GM12892 (cell line): ENCODE measurements around the gene SAMD4A.
A peak's percentile ranks its signal among the peaks of the same experiment; 100 is the strongest.

Experiments used
- DNase-seq: peaks from one replicate; pipeline ENCODE4 v3.0.0; 2011; ENCODE audit not compliant: insufficient read length
- FAIRE-seq: peaks from 2 replicates; lab custom pipeline; 2011; peaks lifted over from hg19 to GRCh38; lab: Jason Lieb, UNC
- POLR2A ChIP-seq: IDR thresholded peaks from 2 replicates; pipeline ENCODE4 v1.6.1; 2011; ENCODE audit warnings: low read depth, low read length, control low read depth
- POLR2AphosphoS5 ChIP-seq: IDR thresholded peaks from 2 replicates; pipeline ENCODE4 v1.6.1; 2011; ENCODE audit warnings: low read depth, low read length, control low read depth
- TAF1 ChIP-seq: IDR thresholded peaks from 2 replicates; pipeline ENCODE4 v1.6.1; 2011; ENCODE audit warnings: low read depth, mild to moderate bottlenecking, control low read depth, low read length, borderline replicate concordance

SAMD4A gene

GRCh38 chr14:54695196-54695595 is 128.3 kb downstream of the SAMD4A start:
- no peak for FAIRE-seq

GRCh38 chr14:54697001-54697400 is 130.1 kb downstream of the SAMD4A start:
- FAIRE-seq (no peak), DNase-seq (no peak)
- TF ChIP-seq POLR2AphosphoS5 (no peak), TAF1 (no peak)

More at GRCh38 chr14:54695196-54695595, 128.3 kb downstream of the SAMD4A start:
- DNase-seq: no peak
- TF ChIP-seq TAF1 (no peak), POLR2A (no peak), POLR2AphosphoS5 (no peak)

- FAIRE-seq (no peak), DNase-seq (no peak)
- TF ChIP-seq POLR2A: no peak
- TF ChIP-seq TAF1: no peak
- no peak for TF ChIP-seq POLR2AphosphoS5
Measured at GRCh38 chr14:54697803-54698202, 130.9 kb downstream of the SAMD4A start.

- TF ChIP-seq TAF1 (no peak), POLR2AphosphoS5 (no peak), POLR2A (no peak)
- no peak for FAIRE-seq
- no peak for DNase-seq
Measured at GRCh38 chr14:54698501-54698900, 131.6 kb downstream of the SAMD4A start.

GRCh38 chr14:54698966-54699530 is 132.1 kb downstream of the SAMD4A start:
- no peak for FAIRE-seq
- TF ChIP-seq POLR2AphosphoS5: no peak
- TF ChIP-seq TAF1: no peak
- no peak for TF ChIP-seq POLR2A
- no peak for DNase-seq

- no peak for DNase-seq
- FAIRE-seq: no peak
- no peak for TF ChIP-seq POLR2AphosphoS5
- TF ChIP-seq POLR2A: no peak
- TF ChIP-seq TAF1: no peak
Measured at GRCh38 chr14:54699735-54700134, 132.8 kb downstream of the SAMD4A start.

GRCh38 chr14:54700717-54701116 is 133.8 kb downstream of the SAMD4A start:
- DNase-seq (no peak), FAIRE-seq (peak; percentile 61)
- no peak for TF ChIP-seq POLR2A
- no peak for TF ChIP-seq TAF1
- no peak for TF ChIP-seq POLR2AphosphoS5

- FAIRE-seq (no peak), DNase-seq (no peak)
- TF ChIP-seq TAF1: no peak
- TF ChIP-seq POLR2AphosphoS5: no peak
- TF ChIP-seq POLR2A: no peak
Measured at GRCh38 chr14:54702014-54702491, 135.1 kb downstream of the SAMD4A start.

- TF ChIP-seq POLR2A (no peak), POLR2AphosphoS5 (no peak), TAF1 (no peak)
- no peak for FAIRE-seq
- DNase-seq: no peak
Measured at GRCh38 chr14:54702492-54702891, 135.6 kb downstream of the SAMD4A start.

GRCh38 chr14:54703082-54703481 is 136.2 kb downstream of the SAMD4A start:
- no peak for TF ChIP-seq POLR2A
- TF ChIP-seq POLR2AphosphoS5: no peak
- no peak for TF ChIP-seq TAF1
- DNase-seq (no peak), FAIRE-seq (no peak)

- TF ChIP-seq POLR2A: no peak
- TF ChIP-seq TAF1: no peak
- no peak for TF ChIP-seq POLR2AphosphoS5
- DNase-seq: no peak
- FAIRE-seq: no peak
Measured at GRCh38 chr14:54703724-54704123, 136.8 kb downstream of the SAMD4A start.

- TF ChIP-seq POLR2AphosphoS5: no peak
- no peak for TF ChIP-seq TAF1
- TF ChIP-seq POLR2A: no peak
- FAIRE-seq (no peak), DNase-seq (no peak)
Measured at GRCh38 chr14:54704768-54705167, 137.8 kb downstream of the SAMD4A start.

- FAIRE-seq: no peak
- no peak for DNase-seq
- TF ChIP-seq POLR2A (no peak), POLR2AphosphoS5 (no peak), TAF1 (no peak)
Measured at GRCh38 chr14:54706769-54707168, 139.8 kb downstream of the SAMD4A start.
